GM10847 (cell line): Measurements from ENCODE around the gene TRAF3.

ENCODE experiments used
- POLR2A ChIP-seq: IDR thresholded peaks from 2 replicates; pipeline ENCODE4 v1.6.1; 2011; ENCODE audit not compliant: insufficient read length; ENCODE audit errors: extremely low read depth

The TRAF3 gene

DNA sequence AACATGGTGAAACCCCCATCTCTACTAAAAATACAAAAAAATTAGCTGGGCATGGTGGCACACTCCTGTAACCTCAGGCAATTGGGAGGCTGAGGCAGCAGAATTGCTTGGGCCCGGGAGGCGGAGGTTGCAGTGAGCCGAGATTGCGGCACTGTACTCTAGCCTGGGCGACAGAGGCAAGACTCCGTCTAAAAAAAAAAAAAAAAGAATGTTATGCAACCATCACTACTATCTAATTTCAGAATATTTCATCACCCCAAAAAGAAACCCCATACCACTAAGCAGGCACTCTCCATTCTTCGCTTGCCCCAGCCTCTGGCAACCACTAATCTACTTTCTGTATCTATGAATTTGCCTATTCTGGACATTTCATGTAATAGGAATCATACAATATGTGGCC, 76.4 kb downstream of the TRAF3 start:
- TF ChIP-seq POLR2A = no peak

- no peak for TF ChIP-seq POLR2A
Observed at GRCh38 chr14:102854091-102854703, 76.9 kb downstream of the TRAF3 start.

DNA sequence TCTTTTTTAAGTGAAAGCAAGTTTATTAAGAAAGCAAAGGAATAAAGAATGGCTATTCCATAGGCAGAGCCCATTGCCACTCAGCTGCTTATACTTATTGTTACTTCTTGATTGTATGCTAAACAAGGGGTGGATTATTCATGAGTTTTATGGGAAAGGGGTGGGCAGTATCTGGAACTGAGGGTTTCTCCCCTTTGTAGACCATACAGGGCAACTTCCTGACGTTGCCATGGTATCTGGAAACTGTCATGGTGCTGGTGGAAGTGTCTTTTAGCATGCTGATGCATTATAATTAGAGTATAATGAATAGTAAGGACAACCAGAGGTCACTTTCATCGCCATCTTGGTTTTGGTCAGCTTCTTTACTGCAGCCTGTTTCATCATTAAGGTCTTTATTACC, 78.9 kb downstream of the TRAF3 start:
- TF ChIP-seq POLR2A = no peak

- TF ChIP-seq POLR2A = no peak
Observed at GRCh38 chr14:102857444-102857843, 80.2 kb downstream of the TRAF3 start.

GRCh38 chr14:102859911-102860310, 82.7 kb downstream of the TRAF3 start:
- TF ChIP-seq POLR2A = no peak

DNA sequence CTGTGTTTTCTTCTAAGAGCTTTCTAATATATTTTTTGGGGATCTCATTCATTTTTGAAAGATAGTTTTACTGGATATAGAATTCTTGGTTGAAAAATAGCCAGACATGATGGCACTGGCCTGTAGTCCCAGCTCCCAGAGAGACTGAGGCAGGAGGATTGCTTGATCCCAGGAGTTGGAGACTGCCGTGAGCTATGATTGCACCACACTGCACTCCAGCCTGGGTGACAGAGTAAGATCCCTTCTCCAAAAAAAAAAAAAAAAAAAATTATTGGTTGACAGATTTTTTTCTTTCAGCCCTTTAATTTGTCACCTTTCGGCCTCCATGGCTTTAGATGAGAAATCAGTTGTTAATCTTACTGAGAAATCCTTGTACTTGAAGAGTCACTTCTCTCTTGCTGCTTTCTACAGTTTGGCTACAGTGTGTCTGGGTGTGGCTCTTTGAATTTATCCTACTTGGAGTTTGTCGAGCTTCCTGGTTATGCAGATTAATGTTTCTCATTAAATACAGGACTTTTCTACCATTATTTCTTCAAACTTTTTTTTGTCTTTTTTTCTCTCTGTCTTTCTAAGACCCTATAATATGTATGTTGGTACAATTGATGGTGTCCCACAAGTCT, 85.0 kb downstream of the TRAF3 start:
- no peak for TF ChIP-seq POLR2A

DNA sequence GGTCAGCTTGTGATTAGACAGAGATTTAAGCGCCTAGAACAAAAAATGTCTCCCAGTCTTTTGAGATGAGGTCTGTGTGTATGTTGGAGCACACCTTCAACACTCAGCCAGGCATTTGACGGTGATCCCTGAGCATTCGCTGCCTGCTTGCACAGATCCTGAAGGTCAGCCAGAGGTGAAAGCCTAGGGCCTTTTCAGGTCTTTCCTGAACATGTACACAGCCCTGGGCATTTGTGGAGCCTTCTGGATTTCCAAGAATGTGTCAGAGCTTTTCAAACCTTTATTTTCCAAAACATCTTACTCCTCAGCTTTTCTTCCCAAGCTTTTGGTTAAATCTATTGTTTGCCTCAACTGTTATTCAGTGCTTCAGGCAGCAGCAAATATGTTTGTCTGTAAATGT, 86.1 kb downstream of the TRAF3 start:
- TF ChIP-seq POLR2A = no peak

- TF ChIP-seq POLR2A = no peak
Observed at GRCh38 chr14:102866982-102867761, 89.9 kb downstream of the TRAF3 start.

DNA sequence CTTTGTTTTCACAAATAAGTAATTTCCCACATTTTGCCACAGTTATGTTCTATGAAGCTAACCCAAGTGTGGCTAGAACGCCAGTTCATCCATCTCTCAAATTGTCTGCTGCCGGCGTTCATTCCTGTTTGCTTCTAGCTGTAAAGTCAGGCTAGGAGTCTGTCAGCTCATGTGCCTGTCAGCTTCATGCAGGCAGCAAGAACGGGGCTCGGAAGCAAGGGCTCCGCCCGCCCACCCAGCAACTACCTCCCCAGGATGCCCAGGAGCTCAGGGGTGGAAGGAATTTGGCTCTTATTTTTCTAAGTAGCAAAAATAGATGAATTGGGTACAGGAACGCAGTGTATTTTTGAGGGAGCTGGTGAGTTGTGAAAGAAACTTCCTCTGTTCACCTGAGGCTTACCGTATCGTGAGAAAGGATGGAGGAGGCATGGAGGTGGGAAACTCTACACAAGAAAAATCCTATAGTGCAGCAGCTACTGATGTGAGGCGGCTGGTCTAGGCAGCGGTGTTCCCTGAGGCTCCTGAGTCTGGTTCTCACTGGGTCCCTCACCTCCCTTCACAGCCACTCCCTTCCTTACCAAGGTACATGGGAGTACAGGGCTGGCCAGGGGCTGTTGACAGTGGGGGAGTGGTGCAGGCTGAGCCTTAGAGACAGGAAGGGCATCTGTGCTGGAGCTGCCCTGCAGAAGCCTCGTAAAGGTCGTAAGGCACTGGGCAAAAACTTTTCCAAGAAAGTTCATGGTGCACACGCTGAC, 90.8 kb downstream of the TRAF3 start:
- TF ChIP-seq POLR2A = no peak

DNA sequence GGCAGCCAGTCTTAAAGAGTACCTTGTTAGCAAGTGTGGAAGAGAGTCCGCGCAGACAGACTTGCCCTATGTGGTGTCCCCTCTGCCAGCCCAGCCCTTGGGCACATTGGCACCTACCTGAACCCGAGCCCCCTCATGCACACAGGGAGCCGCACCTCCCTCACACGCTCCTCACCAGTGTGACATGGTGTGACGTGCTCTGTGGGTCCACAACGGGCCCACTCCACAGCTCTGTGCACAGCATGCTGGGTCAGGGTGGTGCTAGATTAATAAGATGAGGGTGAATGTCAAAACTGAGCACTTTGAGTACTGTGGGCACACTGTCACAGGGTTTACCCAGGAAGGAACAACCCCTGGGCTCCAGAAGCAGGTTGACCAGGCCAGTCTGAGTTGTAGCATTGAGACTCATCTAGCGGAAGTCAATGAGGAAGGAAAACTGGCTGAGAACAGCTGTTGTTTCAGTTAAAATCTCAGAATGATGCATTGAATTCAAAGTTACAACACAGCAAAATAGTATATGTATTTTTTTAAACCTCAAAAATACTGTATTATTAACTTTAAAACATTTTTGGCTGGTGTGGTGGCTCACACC, 91.8 kb downstream of the TRAF3 start:
- no peak for TF ChIP-seq POLR2A

DNA sequence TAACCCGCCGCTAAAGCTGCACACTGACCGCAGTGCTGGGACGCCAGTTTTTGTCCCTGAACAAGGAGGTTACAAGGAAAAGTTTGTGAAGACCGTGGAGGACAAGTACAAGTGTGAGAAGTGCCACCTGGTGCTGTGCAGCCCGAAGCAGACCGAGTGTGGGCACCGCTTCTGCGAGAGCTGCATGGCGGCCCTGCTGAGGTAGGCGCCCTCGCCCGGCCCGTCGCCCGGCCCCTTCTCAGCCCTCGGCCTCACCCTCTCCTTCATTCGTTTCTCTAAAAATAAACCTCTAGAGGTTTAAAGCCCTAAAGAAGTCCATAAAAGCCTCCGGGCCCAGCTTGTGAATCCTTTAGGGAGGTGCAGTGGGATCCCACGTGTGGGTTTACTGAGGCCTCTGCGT, 93.0 kb downstream of the TRAF3 start:
- no peak for TF ChIP-seq POLR2A

- TF ChIP-seq POLR2A = no peak
Observed at GRCh38 chr14:102870994-102871831, 94.0 kb downstream of the TRAF3 start.

DNA sequence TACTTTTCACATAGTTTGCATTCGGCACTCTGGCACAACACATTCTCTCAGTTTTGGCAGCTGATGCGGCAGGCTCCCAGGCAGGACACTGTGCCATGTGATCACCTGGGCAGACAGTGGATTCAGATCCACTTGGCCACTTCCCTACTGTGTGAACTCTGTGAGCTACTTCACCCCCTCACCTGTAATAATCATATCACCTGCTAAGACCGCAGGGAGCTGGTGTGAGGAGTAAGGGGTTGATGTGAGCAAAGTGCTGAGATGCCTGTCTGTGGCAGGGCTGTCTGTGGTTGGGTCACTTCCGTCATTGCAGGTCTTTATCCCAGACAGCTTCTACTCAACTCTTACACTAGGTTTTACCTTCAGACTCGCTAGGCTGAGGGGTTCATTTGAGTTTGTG, 94.8 kb downstream of the TRAF3 start:
- TF ChIP-seq POLR2A = no peak

GRCh38 chr14:102873131-102873530, 95.9 kb downstream of the TRAF3 start:
- no peak for TF ChIP-seq POLR2A

DNA sequence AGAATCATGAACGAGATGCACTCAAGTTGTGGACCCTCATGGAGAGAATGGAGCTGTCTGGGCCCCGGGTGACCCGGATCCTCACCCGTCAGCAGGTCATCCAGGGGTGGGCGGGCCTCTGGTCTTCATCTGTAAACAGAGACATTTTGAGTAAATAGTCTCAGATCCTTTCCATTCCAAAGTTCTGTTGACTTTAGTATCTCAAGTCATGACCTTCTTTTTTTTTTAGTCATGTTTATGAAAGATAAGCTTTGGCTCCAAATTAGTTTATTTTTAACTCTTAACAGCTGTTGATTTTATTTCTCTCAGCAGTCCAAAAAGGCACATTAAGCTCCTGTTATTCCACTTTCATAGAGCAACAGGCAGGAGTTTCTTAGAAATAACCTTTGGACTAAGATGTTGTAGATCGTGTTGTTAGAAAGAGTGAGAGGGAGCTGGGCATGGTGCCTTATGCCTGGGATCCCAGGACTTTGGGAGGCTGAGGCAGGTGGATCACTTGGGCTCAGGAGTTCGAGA, 96.4 kb downstream of the TRAF3 start:
- no peak for TF ChIP-seq POLR2A

DNA sequence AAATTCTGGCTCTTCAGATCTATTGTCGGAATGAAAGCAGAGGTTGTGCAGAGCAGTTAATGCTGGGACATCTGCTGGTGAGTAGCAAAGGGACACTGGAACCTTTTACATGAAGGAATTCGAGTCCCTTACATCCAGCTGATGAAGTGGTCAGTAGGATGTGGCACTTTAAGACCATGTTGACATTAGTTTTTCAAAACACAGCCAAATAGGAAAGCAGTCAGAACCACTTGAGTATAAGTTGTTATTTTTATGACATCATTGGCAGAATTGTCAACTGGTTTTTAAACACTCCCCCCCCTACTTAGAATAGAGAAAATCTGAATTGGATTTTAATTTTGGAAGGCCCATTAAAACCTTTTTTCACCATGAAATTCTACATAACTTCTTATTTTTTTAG, 98.4 kb downstream of the TRAF3 start:
- no peak for TF ChIP-seq POLR2A
